OCI-LY3 (cell line): ENCODE results near the gene MS4A4A.
A peak's percentile ranks its signal among the peaks of the same experiment; 100 is the strongest.

ENCODE experiments used
- H2AFZ ChIP-seq: fragments of 200-600, 300-600 bp; shearing (Covaris generic); 2 replicates; pipeline ENCODE4 v1.6.0; 2014; ENCODE audit warnings: antibody characterized with exemption, low read depth, low read length
- H3K27ac ChIP-seq: fragments of 200-600, 300-600 bp; sonication (generic); 2 replicates; pipeline ENCODE4 v1.5.1; 2014; ENCODE audit warnings: mild to moderate bottlenecking, low read length, moderate library complexity, mixed read lengths
- H3K27me3 ChIP-seq: fragments of 200-600, 300-600 bp; sonication (generic); 2 replicates; pipeline ENCODE4 v1.6.1; 2014; ENCODE audit warnings: low read depth, low read length, mixed read lengths
- H3K36me3 ChIP-seq: fragments of 200-600, 300-600 bp; sonication (generic); replicated peaks from 2 replicates; pipeline ENCODE3; 2014; ENCODE audit warnings: low read depth, low read length, mixed read lengths
- H3K4me1 ChIP-seq: fragments of 300-600, 200-600 bp; sonication (generic); 2 replicates; pipeline ENCODE4 v1.6.1; 2014; ENCODE audit warnings: low read length, mixed read lengths
- H3K4me2 ChIP-seq: fragments of 200-600, 300-600 bp; sonication (generic); 2 replicates; pipeline ENCODE4 v1.6.1; 2014; ENCODE audit warnings: low read length, mixed read lengths
- H3K4me3 ChIP-seq: fragments of 300-600, 200-600 bp; sonication (generic); 2 replicates; pipeline ENCODE4 v1.5.1; 2014; ENCODE audit warnings: antibody characterized with exemption, mild to moderate bottlenecking, low read length, moderate library complexity
- H3K79me2 ChIP-seq: fragments of 300-600, 200-600 bp; shearing (Covaris generic); 2 replicates; pipeline ENCODE4 v1.6.1; 2014; ENCODE audit warnings: mild to moderate bottlenecking, low read length, mixed read lengths
- H3K9ac ChIP-seq: fragments of 300-600, 200-600 bp; shearing (Covaris generic); 2 replicates; pipeline ENCODE4 v1.6.0; 2014; ENCODE audit warnings: mild to moderate bottlenecking, low read length, moderate library complexity
- H3K9me3 ChIP-seq: fragments of 200-600, 300-600 bp; shearing (Covaris generic); 2 replicates; pipeline ENCODE4 v1.6.1; 2014; ENCODE audit warnings: low read length, mixed read lengths; ENCODE audit not compliant: insufficient read depth
- H4K20me1 ChIP-seq: fragments of 200-600, 300-600 bp; sonication (generic); 2 replicates; pipeline ENCODE4 v1.6.1; 2016; ENCODE audit warnings: low read length, mixed read lengths; ENCODE audit not compliant: insufficient read depth
- EZH2phosphoT487 ChIP-seq: fragments of 200-600 bp; shearing (Covaris generic); IDR thresholded peaks from 2 replicates; pipeline ENCODE4 v1.6.1; 2018; ENCODE audit warnings: antibody characterized with exemption, mixed run types, low read depth
- TF ChIP-seq, protein P1 (sequence below): fragments of 200-600, 300-600 bp; sonication (generic); IDR thresholded peaks from 2 replicates; pipeline ENCODE4 v1.5.1; 2014; ENCODE audit warnings: antibody characterized with exemption, low read length, low read depth

Gene MS4A4A

GRCh38 chr11:60343094-60343704, 62.7 kb downstream of the MS4A4A start:
- no peak overlapping the region for H2AFZ ChIP-seq
- no peaks in the 10 kb centered on the region for H3K36me3 ChIP-seq
- no peaks in the 10 kb centered on the region for H4K20me1 ChIP-seq
- TF ChIP-seq EZH2phosphoT487, result no peak
- TF ChIP-seq, protein P1, sequence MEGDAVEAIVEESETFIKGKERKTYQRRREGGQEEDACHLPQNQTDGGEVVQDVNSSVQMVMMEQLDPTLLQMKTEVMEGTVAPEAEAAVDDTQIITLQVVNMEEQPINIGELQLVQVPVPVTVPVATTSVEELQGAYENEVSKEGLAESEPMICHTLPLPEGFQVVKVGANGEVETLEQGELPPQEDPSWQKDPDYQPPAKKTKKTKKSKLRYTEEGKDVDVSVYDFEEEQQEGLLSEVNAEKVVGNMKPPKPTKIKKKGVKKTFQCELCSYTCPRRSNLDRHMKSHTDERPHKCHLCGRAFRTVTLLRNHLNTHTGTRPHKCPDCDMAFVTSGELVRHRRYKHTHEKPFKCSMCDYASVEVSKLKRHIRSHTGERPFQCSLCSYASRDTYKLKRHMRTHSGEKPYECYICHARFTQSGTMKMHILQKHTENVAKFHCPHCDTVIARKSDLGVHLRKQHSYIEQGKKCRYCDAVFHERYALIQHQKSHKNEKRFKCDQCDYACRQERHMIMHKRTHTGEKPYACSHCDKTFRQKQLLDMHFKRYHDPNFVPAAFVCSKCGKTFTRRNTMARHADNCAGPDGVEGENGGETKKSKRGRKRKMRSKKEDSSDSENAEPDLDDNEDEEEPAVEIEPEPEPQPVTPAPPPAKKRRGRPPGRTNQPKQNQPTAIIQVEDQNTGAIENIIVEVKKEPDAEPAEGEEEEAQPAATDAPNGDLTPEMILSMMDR, result peak; percentile 71
- no peak overlapping the region for H3K9ac ChIP-seq
- H3K27ac ChIP-seq, result no peak overlapping the region
- no peaks in the 10 kb centered on the region for H3K9me3 ChIP-seq
- no peak overlapping the region for H3K4me3 ChIP-seq
- H3K27me3 ChIP-seq, result no peaks in the 10 kb centered on the region; the same call in 1 of the 2 replicates
- peaks cover 49% of the 10 kb centered on the region for H3K4me1 ChIP-seq
- H3K4me2 ChIP-seq, result no peak overlapping the region
- no peaks in the 10 kb centered on the region for H3K79me2 ChIP-seq

DNA sequence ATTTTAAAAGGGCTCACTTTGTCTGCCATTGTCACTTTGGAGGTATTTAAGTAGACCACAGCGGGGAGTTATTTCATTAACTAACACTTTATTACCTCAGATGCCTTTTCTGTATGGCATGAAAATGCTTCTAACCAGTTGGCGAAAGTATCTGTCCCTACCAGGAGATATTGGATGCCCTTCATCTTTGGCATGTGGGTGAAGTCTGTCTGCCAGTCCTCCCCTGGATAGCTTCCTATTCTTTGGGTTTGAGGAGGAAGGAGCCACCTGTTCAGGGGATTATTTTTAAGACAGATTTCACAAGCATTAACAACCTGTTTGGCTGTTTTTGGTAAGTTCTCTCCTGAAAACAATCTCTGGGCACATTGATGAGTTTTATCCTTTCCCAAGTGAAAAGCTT, 63.7 kb downstream of the MS4A4A start:
- Histone ChIP-seq H3K9ac (no peak overlapping the region), H3K79me2 (no peaks in the 10 kb centered on the region), H3K4me3 (no peak overlapping the region), H2AFZ (no peak overlapping the region), H3K27ac (no peak overlapping the region), H3K9me3 (no peaks in the 10 kb centered on the region), H3K4me2 (no peak overlapping the region), H4K20me1 (no peaks in the 10 kb centered on the region), H3K4me1 (peaks cover 42% of the 10 kb centered on the region), H3K36me3 (no peaks in the 10 kb centered on the region), H3K27me3 (no peaks in the 10 kb centered on the region; the same call in 1 of the 2 replicates)
- no peak for TF ChIP-seq EZH2phosphoT487
- TF ChIP-seq, protein P1, result no peak

DNA sequence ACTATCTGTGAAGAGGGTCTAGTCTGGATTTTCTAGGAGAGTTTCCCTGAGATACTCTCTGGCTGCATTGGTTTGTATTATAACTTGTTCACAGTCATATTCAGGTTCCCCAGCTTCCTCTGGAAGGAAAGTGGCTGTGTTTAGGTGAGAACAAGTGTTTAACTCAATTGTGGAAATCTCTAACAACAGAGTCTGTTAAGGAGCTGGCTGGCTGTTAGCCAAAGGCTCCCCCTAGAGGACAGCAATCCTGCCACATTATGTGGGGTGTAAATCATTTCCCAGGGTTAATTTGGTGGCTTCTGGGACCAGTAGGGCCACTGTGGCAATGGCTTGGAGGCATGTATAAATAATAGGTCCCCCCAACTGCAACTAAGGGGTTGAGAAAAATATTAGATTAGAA, 65.0 kb downstream of the MS4A4A start:
- no peaks in the 10 kb centered on the region for H3K79me2 ChIP-seq
- H3K4me2 ChIP-seq, result no peak overlapping the region
- H3K27ac ChIP-seq, result no peak overlapping the region
- peaks cover 32% of the 10 kb centered on the region for H3K4me1 ChIP-seq
- no peak overlapping the region for H2AFZ ChIP-seq
- no peaks in the 10 kb centered on the region for H3K9me3 ChIP-seq
- H3K36me3 ChIP-seq, result no peaks in the 10 kb centered on the region
- no peaks in the 10 kb centered on the region; the same call in 1 of the 2 replicates for H3K27me3 ChIP-seq
- H4K20me1 ChIP-seq, result no peaks in the 10 kb centered on the region
- H3K4me3 ChIP-seq, result no peak overlapping the region
- TF ChIP-seq, protein P1, result peak; percentile 97
- no peak for TF ChIP-seq EZH2phosphoT487
- no peak overlapping the region for H3K9ac ChIP-seq

GRCh38 chr11:60347084-60347797, 66.8 kb downstream of the MS4A4A start:
- H2AFZ ChIP-seq, result no peak overlapping the region
- H3K4me1 ChIP-seq, result peaks cover 32% of the 10 kb centered on the region
- H3K27me3 ChIP-seq, result no peaks in the 10 kb centered on the region; the same call in 1 of the 2 replicates
- H3K79me2 ChIP-seq, result no peaks in the 10 kb centered on the region
- H3K4me3 ChIP-seq, result peak overlapping the region; percentile 38
- no peaks in the 10 kb centered on the region for H3K9me3 ChIP-seq
- H3K4me2 ChIP-seq, result peak overlapping the region; percentile 72
- H3K36me3 ChIP-seq, result no peaks in the 10 kb centered on the region
- H3K27ac ChIP-seq, result no peak overlapping the region
- no peaks in the 10 kb centered on the region for H4K20me1 ChIP-seq
- TF ChIP-seq, protein P1, result no peak
- TF ChIP-seq EZH2phosphoT487, result no peak
- H3K9ac ChIP-seq, result 0 out of 2 replicates have a peak overlapping the region, but pooled peaks have one; percentile 1
